Right cardiac atrium (tissue), 5 donors: ENCODE results near the gene PACRG. TPM values are rescaled to one million over a fixed set of nuclear protein-coding genes. Genes with fewer than 3 reads are reported as not detected.

Experiments used
- ATAC-seq, 2 donors: fragments of 200-7000 bp; cut with Tn5 transposase; one replicate each; pipeline versions ENCODE4 v1.8.0 to v1.9.1; 2020; ENCODE audit warnings: moderate library complexity in 2 of 2, mild to moderate bottlenecking in 1 of 2
- DNase-seq, 3 donors: peaks; one replicate each; pipeline ENCODE4 v3.0.0-alpha.2; 2020
- H3K27ac ChIP-seq: one replicate; pipeline ENCODE4 v1.5.1; 2013; ENCODE audit warnings: mild to moderate bottlenecking, low read length, control low read depth, moderate library complexity
- H3K27me3 ChIP-seq: one replicate; pipeline ENCODE4 v1.6.1; 2013; ENCODE audit not compliant: control insufficient read depth, insufficient read depth
- H3K4me1 ChIP-seq: one replicate; pipeline ENCODE4 v1.6.1; 2013; ENCODE audit warnings: low read length; ENCODE audit not compliant: control insufficient read depth, insufficient read depth
- H3K4me3 ChIP-seq: one replicate; pipeline ENCODE4 v1.5.1; 2013; ENCODE audit warnings: low read length, control low read depth
- H3K9me3 ChIP-seq: one replicate; pipeline ENCODE4 v1.6.1; 2013; ENCODE audit warnings: low read length; ENCODE audit not compliant: control insufficient read depth
- WGBS: extraction: QIAGEN DNeasy Blood & Tissue Kit; methylation state at CpG from one replicate; pipeline ENCODE4 v1.1.7; 2013; 5-methylcytosine and 5-hydroxymethylcytosine counted together
- intact Hi-C, 4 donors: fragments of 100-400 bp; cut with DNase I; formaldehyde crosslinking; loops; one replicate each; pipeline versions ENCODE4 v1.11.0 to v1.14.0; 2022 to 2023
- polyA plus RNA-seq: library from polyadenylated mRNA; stranded (reverse); fragments of 200-250 nt; gene quantifications from one replicate; pipeline ENCODE4 v1.2.3, GENCODE V29; 2013
- total RNA-seq, 4 donors: library from RNA; stranded (reverse); fragmentation: NEBNext Ultra II Directional; extraction: Animal tissue kit (Norgen Biotek cat#: 25700); gene quantifications; one replicate each; pipeline ENCODE4 v1.2.1, GENCODE V29; 2021
- donor health status: healthy with polysubstance abuse.
- donor health status: DM: no; HTN: yes; CAD: no.
- donor health status: DM: no; HTN: no; CAD: no.
- donor health status: DM: no; HTN: yes; CAD: no; lungs with severe emphysema.
- donor health status: DM: yes; HTN: yes; CAD: no.

Gene PACRG
- total and polyA plus RNA-seq, 5 donors, result 3.9 to 9.4 (median 4.9) TPM

DNA sequence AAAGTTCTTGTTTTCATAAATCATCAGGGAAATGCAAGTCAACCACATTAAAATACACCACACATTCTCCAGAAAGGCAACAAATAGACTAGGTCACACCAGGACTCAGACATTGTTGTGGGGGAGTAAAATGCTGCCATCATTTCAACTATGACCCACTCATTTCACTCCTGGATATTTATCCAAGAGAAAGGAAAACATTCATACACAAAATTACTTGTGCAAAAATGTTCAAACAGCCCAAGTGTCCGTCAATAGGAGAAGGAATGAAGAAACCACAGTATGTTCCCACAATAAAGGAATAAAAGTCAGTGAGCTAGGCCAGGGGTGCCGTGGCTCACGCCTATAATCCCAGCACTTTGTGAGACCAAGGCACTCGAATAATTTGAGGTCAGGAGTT, 605.3 kb downstream of the PACRG start:
- intact Hi-C loops, result loop anchor here in 2 of 4 donors (10.0 kb wide), 1 partner anchor 82 kb away; the partner anchor contains the start of gene QKI (in 2 of the 2)
- WGBS, result 92% methylated on average over 4 of the region's 4 CpGs
- H3K27ac ChIP-seq, result no peak overlapping the region

DNA sequence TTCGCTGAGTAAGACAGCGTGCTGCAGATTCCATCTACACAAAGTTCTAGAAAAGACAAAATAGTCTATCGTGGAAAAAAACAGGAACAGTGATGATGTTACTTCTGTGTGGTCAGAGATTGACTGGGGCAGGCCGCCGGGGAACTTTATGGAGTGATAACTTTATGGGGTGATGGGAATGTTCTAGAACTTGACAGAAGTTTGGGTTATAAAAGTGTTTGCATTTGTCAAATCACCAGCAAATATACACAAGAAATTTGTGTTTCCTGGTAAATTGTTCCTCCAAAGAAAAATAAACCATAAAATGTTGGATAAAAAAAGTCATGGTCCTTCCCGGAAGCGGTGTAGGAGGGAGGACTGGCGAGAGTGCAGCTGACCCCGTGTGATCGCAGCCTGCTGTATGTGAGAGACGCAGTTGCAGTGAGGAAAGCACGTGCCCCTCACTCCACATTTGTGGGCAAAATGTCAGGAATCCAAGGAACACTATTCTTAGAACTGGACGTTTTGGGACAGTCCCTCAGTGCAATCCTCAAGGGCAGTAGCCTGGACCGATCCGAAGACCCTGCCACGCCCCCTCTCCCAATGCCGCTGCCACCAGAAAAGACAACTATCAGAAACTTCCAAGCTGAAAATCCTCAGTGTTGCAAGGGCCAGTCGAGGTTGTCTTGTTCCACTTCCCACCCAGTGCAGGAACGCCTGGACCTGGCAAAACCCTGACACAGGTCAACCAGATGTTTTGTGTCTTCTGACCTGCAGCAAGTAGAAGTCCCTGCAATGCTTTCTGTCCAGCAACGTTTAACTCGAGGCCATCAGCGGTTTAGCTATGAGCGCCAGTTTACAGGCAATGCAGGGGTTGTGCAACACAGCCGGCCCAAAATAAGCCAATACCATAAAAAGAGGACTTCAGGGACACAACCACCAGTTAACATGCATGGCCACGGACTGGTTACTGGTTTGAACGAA, 606.2 kb downstream of the PACRG start:
- no peaks in the 10 kb centered on the region for H3K27me3 ChIP-seq
- no peak overlapping the region for H3K4me3 ChIP-seq
- H3K4me1 ChIP-seq, result peaks cover 29% of the 10 kb centered on the region
- DNase-seq (peak in 1 of 3 donors; percentile 55), ATAC-seq (no peak)
- H3K27ac ChIP-seq, result no peak overlapping the region
- intact Hi-C loops, result loop anchor here in 2 of 4 donors (10.0 kb wide), 1 partner anchor 81 kb away; the partner anchor contains the start of gene QKI (in 2 of the 2)
- H3K9me3 ChIP-seq, result no peaks in the 10 kb centered on the region
- 49% methylated on average over 26 of the region's 26 CpGs for WGBS

More for the DNA sequence above, 605.3 kb downstream of the PACRG start:
- ATAC-seq (no peak), DNase-seq (no peak)
- H3K4me3 ChIP-seq, result no peak overlapping the region
- peaks cover 24% of the 10 kb centered on the region for H3K4me1 ChIP-seq
- H3K9me3 ChIP-seq, result no peaks in the 10 kb centered on the region
- H3K27me3 ChIP-seq, result no peaks in the 10 kb centered on the region

DNA sequence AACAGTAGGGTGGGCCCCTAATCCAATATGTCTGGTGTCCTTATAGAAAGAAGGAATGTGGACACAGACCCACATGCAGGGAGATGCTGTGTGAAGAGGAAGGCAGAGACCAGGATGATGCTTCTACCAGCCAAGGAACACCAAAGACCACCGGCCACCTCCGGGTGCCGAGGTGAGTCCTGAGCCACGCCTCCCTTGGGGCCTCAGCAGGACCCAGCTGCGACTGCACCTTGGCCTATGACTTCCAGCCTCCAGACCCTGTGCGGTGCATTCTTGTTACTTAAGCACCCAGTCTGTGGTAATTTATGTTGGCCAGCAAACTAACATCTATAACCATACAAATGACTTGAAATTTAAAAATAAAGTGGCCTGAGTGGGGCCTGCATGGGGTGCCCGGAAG, 607.3 kb downstream of the PACRG start:
- intact Hi-C loops, result loop anchor here in 3 of 4 donors (5.0 to 10.0 kb wide), 2 partner anchors 77 to 80 kb away; partner anchors contain the start of gene QKI (in 3 of the 3)
- no peaks in the 10 kb centered on the region for H3K27me3 ChIP-seq
- DNase-seq, result peak in 1 of 3 donors; percentile 60
- no peak overlapping the region for H3K4me3 ChIP-seq
- no peak for ATAC-seq
- 79% methylated on average over 7 of the region's 7 CpGs for WGBS
- H3K4me1 ChIP-seq, result peaks cover 30% of the 10 kb centered on the region
- no peaks in the 10 kb centered on the region for H3K9me3 ChIP-seq
- peak overlapping the region; percentile 84 for H3K27ac ChIP-seq

DNA sequence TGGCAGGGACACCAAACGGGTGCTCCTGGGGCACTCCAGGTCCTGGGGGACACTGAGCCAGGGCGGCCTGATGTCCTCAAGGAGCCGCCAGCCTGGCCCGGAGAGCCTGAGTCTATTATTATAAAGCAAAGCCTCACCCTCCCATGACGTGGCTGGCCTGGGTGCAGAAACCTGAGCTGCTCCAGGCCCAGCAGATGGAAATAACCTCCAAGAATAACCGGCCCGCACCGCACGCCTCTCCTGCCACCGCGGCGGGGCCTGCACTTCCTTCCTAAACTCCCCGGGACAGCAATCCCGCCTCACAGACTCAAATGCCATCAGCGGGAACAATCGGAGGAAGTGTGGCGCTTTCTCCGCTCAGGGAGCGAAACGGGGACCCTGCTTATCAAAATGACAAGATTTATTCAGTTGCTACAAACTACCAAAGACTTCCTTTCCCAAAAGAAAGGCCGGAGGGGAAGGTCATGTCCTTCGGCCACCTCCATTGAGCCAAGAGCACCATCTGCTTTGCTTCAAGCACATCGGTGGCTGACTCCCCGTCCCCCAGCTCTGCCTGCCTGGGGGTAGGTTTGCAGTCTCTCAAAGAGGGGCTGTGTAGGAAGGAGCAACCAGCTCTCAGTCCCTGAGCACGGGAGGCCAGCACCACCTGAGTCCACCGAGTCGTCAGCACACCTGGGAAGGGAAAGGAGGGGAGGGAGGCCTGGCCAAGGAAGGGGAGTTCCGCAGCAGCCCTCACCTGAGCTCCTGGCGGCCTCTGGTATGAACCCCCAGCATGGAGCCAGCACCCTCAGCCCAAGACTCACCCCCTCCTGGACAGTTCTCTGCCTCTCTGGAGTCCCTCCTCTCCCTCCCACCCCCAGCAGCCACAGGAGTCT, 608.1 kb downstream of the PACRG start:
- Histone ChIP-seq H3K9me3 (no peaks in the 10 kb centered on the region), H3K4me1 (peaks cover 30% of the 10 kb centered on the region), H3K27me3 (no peaks in the 10 kb centered on the region), H3K27ac (peak overlapping the region; percentile 84), H3K4me3 (no peak overlapping the region)
- intact Hi-C loops, result loop anchor here in 3 of 4 donors (5.0 to 10.0 kb wide), 2 partner anchors 76 to 79 kb away; partner anchors contain the start of gene QKI (in 3 of the 3)
- DNase-seq (peak; percentile 86 to 93 (median 92)), ATAC-seq (peak; percentile 87 to 93)
- 23% methylated on average over 29 of the region's 29 CpGs for whole genome bisulfite sequencing

DNA sequence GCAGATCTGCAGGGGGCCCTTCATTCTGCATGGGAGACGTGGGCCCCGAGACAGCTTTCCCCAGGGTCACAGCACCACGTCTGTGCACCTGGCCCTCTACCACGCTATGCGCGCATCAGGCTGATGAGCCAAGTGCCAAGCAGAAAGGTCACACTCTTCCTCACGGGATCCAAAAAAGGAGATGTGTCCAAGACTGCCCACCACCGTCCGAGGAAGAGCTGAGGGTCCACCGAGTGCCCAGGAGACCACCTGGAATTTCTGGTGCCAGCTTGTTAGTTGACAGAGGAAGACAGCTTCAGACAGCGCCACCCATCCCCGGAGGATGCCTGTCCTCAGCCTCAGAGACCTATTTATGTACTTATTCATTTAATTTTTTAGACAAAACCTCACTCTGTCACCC, 609.2 kb downstream of the PACRG start:
- 94% methylated on average over 12 of the region's 12 CpGs for WGBS
- Histone ChIP-seq H3K27me3 (no peaks in the 10 kb centered on the region), H3K4me3 (no peak overlapping the region), H3K27ac (peak overlapping the region; percentile 17), H3K9me3 (no peaks in the 10 kb centered on the region), H3K4me1 (peaks cover 31% of the 10 kb centered on the region)
- ATAC-seq (no peak), DNase-seq (no peak)
- intact Hi-C loops, result loop anchor here in 3 of 4 donors (5.0 to 10.0 kb wide), 2 partner anchors 75 to 78 kb away; partner anchors contain the start of gene QKI (in 3 of the 3)

DNA sequence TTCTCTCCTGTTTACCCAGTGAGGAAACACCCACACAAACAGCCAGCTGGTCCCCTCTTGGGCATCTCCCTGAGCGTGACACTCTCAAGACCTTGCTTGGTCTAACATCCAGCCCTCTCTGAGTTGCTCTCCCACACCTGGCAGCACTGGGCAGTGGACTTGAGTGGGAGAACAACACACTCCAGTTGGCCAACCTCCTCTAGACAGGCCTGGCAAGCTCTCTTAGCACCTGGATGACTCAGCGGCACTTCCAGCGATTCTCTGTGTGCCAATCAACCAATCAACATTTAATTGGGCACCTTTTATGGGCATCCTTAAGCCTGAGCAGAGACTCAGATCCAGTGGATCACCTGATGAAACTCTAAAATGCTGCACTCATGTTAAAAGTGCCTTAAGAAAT, 610.2 kb downstream of the PACRG start:
- no peaks in the 10 kb centered on the region for H3K9me3 ChIP-seq
- ATAC-seq (no peak), DNase-seq (no peak)
- no peak overlapping the region for H3K4me3 ChIP-seq
- H3K4me1 ChIP-seq, result peaks cover 31% of the 10 kb centered on the region
- H3K27ac ChIP-seq, result peak overlapping the region; percentile 90
- no peaks in the 10 kb centered on the region for H3K27me3 ChIP-seq
- intact Hi-C loops, result loop anchor here in 3 of 4 donors (5.0 to 10.0 kb wide), 2 partner anchors 74 to 77 kb away; partner anchors contain the start of gene QKI (in 3 of the 3)
- 95% methylated on average over 3 of the region's 3 CpGs for WGBS

DNA sequence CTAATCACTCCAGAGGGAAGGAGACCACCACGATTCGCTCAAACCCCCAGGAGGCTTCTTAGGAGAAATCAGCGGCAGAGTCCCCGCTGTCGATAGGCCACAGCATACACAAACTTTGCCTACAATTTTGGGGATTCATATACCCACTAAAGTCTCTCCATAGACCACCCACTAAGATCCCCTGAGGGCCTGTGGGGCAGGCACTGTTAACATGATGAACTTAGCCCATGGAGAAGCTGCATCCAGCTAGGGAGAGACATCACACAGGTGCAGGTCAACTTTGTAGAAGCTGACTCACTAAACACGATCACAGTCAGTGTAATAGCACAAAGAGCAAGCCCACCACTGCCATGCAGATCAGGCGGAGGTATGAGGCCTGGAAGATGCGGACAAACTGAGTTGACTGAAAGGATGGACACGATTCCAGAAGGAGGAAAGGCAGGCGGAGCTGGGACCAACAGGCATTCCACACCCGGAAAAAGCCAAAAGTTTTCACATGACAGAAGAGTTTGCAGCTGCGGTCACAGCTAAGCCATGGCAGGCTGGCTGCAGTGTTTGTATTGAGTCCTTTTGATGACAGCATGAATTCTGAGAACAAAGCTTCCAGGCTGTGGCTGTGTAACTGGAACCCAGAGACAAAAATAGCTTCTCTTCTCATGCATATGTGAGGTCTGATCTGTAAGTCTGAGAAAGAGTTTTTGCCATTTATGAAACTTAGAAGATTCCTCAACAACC, 611.1 kb downstream of the PACRG start:
- 58% methylated on average over 12 of the region's 12 CpGs for WGBS
- DNase-seq (peak in 2 of 3 donors; percentile 58 to 70), ATAC-seq (peak; percentile 40 to 60)
- Histone ChIP-seq H3K27ac (peak overlapping the region; percentile 90), H3K4me3 (no peak overlapping the region), H3K4me1 (peaks cover 31% of the 10 kb centered on the region), H3K27me3 (no peaks in the 10 kb centered on the region), H3K9me3 (no peaks in the 10 kb centered on the region)
- intact Hi-C loops, result loop anchor here in 3 of 4 donors (5.0 to 10.0 kb wide), 2 partner anchors 73 to 76 kb away; partner anchors contain the start of gene QKI (in 3 of the 3)

DNA sequence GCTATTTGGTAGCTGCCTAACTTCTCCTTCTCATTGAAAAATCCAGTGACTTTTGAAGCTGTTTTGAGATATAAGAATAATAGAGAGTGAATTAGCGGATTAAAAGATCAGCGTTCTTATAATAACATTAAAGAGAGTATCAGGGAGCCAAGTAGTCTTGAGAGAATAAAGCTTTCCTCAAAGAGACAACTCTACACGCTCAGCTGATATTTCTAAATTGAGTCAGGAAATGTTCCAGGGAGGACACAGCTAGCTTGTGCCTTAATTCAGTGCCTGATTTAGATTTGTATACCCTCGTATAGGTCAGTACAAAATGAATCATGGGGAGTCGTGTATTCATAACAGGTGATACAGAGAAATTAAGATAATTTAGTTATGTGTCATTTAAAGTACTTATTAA, 611.7 kb downstream of the PACRG start:
- Histone ChIP-seq H3K9me3 (no peaks in the 10 kb centered on the region), H3K4me3 (no peak overlapping the region), H3K27me3 (no peaks in the 10 kb centered on the region), H3K4me1 (peaks cover 25% of the 10 kb centered on the region), H3K27ac (no peak overlapping the region)
- 26% methylated on average over 5 of the region's 5 CpGs for WGBS
- DNase-seq, result no peak
- ATAC-seq, result no peak
- intact Hi-C loops, result loop anchor here in 3 of 4 donors (5.0 to 10.0 kb wide), 2 partner anchors 73 to 75 kb away; partner anchors contain the start of gene QKI (in 3 of the 3)

DNA sequence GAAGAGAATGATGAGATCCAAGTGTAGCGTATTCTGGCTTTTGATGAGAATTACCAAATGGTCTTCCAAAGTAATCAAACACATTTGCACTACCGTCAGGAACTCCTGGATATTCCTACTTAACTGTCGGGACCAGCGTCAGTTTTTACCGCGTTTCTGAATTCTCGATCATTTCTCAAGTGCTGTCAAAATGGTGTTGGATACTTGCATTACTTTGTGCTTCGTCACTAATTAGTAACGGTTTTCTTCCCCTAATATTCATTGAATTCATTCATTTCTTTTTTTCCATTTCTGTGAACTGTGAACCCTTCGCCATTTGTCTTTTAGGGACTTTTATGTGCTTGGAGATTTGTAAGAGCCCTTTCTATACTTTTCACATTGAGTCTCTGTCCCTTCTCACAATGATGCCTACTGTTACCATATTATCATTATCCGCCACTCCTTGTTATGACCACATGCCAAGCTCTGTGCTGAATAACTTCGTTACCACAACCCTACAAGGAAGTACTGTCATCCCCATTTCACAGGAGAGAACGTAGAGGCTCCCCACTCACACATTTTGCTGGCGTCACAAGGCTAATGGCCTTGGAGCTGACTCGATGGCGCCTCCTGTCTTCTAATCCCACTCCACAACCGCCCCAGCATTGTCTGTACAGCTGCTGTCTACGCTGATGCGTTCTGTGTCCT, 612.6 kb downstream of the PACRG start:
- ATAC-seq (no peak), DNase-seq (no peak)
- peaks cover 19% of the 10 kb centered on the region for H3K4me1 ChIP-seq
- intact Hi-C loops, result no loop called here
- 94% methylated on average over 19 of the region's 19 CpGs for WGBS
- H3K27me3 ChIP-seq, result no peaks in the 10 kb centered on the region
- H3K9me3 ChIP-seq, result no peaks in the 10 kb centered on the region
- H3K4me3 ChIP-seq, result no peak overlapping the region
- no peak overlapping the region for H3K27ac ChIP-seq
